ENCODE results near the gene PLEKHG4. TPM values are rescaled to one million over a fixed set of nuclear protein-coding genes. Genes with fewer than 3 reads are reported as not detected.

The PLEKHG4 gene
- polyA plus RNA-seq, 2 of the 4 experiments (the other 2 are of a cell fraction) = 10.0 to 15.9 TPM

DNA sequence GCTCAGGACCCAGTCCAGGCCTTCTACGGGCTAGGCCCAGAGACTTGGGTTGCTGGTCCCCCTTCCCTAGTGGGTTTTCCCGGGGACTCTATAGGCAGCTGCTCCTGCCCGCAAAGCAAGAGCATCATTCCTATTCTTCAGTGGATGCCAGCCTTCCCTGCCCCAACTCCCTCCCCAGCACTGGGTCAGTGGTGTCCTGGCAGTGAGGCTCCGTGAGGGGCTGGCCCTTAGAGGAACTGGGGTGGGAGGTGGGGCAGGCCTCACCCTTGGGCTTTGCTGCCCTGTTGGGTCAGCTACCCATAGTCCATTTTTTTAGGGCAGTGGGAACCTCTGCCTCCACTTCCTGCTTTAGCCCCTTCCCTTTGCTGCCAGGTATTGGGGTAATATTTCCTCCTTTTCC, 7.9 kb upstream of the PLEKHG4 start:
- peaks cover 15% of the 10 kb centered on the region for H3K4me1 ChIP-seq
- H3K4me3 ChIP-seq = no peak overlapping the region
- no peak for FAIRE-seq
- H3K9me3 ChIP-seq = no peaks in the 10 kb centered on the region
- 87% methylated on average over 4 of the region's 4 CpGs for WGBS (ENCODE audit: missing lambda C conversion rate)
- CTCF ChIA-PET = interaction anchor here (0.9 to 4.6 kb wide), 7 partner anchors 7 to 294 kb away, joined by 3 to 25 read pairs (median 8); partner anchors contain the start of gene PLEKHG4
- H3K27ac ChIP-seq = 0 out of 6 replicates have a peak overlapping the region, but pooled peaks of 1 of the 2 experiments have one; percentile 5
- no peak overlapping the region for H3K4me2 ChIP-seq
- TF ChIP-seq MAZ (IDR thresholded peaks at IDR 0.05; ENCODE audit: borderline replicate concordance, low read depth, low read length) (no peak), CBX8 (IDR thresholded peaks at IDR 0.05) (no peak), SMC3 (IDR thresholded peaks at IDR 0.05) (no peak), HDAC2 (IDR thresholded peaks at IDR 0.05) (no peak), JUNB (IDR thresholded peaks at IDR 0.05) (no peak), PHF8 (IDR thresholded peaks at IDR 0.05; ENCODE audit: borderline replicate concordance, low read depth) (no peak), BHLHE40 (IDR thresholded peaks at IDR 0.05; ENCODE audit: low read depth, low read length) (no peak), MYC (IDR thresholded peaks at IDR 0.05; ENCODE audit: borderline replicate concordance, low read length) (no peak), HOXA7 (CRISPR knock-in tag; IDR thresholded peaks at IDR 0.05) (no peak), FOXS1 (CRISPR knock-in tag; IDR thresholded peaks at IDR 0.05) (no peak), RCOR1 (IDR thresholded peaks at IDR 0.05; ENCODE audit: low read depth, low read length) (no peak), CEBPB (IDR thresholded peaks at IDR 0.05) (no peak), POLR2AphosphoS2 (conservative IDR thresholded peaks at IDR 0.05; ENCODE audit: low read length) (no peak), ZFP36 (IDR thresholded peaks at IDR 0.05; ENCODE audit: borderline replicate concordance, partially characterized antibody) (no peak), TP53 (CRISPR knock-in tag; IDR thresholded peaks at IDR 0.05) (no peak), EHF (CRISPR knock-in tag; IDR thresholded peaks at IDR 0.05) (no peak)
- TF ChIP-seq, protein P1, sequence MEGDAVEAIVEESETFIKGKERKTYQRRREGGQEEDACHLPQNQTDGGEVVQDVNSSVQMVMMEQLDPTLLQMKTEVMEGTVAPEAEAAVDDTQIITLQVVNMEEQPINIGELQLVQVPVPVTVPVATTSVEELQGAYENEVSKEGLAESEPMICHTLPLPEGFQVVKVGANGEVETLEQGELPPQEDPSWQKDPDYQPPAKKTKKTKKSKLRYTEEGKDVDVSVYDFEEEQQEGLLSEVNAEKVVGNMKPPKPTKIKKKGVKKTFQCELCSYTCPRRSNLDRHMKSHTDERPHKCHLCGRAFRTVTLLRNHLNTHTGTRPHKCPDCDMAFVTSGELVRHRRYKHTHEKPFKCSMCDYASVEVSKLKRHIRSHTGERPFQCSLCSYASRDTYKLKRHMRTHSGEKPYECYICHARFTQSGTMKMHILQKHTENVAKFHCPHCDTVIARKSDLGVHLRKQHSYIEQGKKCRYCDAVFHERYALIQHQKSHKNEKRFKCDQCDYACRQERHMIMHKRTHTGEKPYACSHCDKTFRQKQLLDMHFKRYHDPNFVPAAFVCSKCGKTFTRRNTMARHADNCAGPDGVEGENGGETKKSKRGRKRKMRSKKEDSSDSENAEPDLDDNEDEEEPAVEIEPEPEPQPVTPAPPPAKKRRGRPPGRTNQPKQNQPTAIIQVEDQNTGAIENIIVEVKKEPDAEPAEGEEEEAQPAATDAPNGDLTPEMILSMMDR (IDR thresholded peaks at IDR 0.05) = no peak
- TF ChIP-seq, protein P2, sequence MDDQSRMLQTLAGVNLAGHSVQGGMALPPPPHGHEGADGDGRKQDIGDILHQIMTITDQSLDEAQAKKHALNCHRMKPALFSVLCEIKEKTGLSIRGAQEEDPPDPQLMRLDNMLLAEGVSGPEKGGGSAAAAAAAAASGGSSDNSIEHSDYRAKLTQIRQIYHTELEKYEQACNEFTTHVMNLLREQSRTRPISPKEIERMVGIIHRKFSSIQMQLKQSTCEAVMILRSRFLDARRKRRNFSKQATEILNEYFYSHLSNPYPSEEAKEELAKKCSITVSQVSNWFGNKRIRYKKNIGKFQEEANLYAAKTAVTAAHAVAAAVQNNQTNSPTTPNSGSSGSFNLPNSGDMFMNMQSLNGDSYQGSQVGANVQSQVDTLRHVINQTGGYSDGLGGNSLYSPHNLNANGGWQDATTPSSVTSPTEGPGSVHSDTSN (IDR thresholded peaks at IDR 0.05) = no peak
- TF ChIP-seq, protein P3, sequence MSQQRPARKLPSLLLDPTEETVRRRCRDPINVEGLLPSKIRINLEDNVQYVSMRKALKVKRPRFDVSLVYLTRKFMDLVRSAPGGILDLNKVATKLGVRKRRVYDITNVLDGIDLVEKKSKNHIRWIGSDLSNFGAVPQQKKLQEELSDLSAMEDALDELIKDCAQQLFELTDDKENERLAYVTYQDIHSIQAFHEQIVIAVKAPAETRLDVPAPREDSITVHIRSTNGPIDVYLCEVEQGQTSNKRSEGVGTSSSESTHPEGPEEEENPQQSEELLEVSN (IDR thresholded peaks at IDR 0.05; ENCODE audit: borderline replicate concordance, low read depth) = no peak
- peak; percentile 21 to 26; a peak in 4 of 6 replicates for ATAC-seq
- DNase-seq (ENCODE audit: low read depth in 1 of 2, low spot score in 1 of 2) = no peak
- POLR2A ChIA-PET = interaction anchor here (0.9 kb wide), 1 partner anchor 24 kb away, joined by 3 read pairs; the partner anchor contains the start of gene FHOD1

DNA sequence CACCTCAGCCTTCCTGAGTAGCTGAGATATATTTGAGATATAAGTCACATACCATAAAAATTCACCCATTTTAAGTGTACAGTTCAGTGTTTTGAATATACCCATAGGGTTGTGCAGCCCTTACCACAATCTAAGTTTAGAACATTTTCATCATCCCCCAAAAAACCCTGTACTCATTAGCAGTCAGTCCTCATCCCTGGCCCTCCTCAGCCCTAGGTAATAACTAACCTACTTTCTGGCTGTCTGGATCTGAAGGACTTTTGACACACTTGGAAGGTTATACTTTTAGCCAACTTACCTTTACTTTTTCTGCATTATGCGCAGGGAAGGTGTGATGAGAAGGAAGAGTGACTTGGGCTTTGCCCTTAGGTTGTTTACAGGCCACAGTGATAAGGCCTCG, 4.0 kb upstream of the PLEKHG4 start:
- CTCF ChIA-PET = interaction anchor here (3.4 kb wide), 1 partner anchor 27 kb away, joined by 20 read pairs; the partner anchor contains the start of genes FHOD1 and SLC9A5
- 83% methylated on average over 2 of the region's 2 CpGs for WGBS (ENCODE audit: missing lambda C conversion rate)
- H3K27ac ChIP-seq = no peak overlapping the region
- POLR2A ChIA-PET = no interaction called here
- H3K4me3 ChIP-seq = no peak overlapping the region
- DNase-seq (ENCODE audit: low read depth in 1 of 2, low spot score in 1 of 2) = no peak
- no peaks in the 10 kb centered on the region for H3K9me3 ChIP-seq
- no peak for TF ChIP-seq EHF (CRISPR knock-in tag; IDR thresholded peaks at IDR 0.05)
- no peak for TF ChIP-seq FOSL2 (IDR thresholded peaks at IDR 0.05)
- no peak for TF ChIP-seq FOSL2 (CRISPR knock-in tag; IDR thresholded peaks at IDR 0.05)
- TF ChIP-seq JUN (IDR thresholded peaks at IDR 0.05) = no peak
- TF ChIP-seq, protein P4, sequence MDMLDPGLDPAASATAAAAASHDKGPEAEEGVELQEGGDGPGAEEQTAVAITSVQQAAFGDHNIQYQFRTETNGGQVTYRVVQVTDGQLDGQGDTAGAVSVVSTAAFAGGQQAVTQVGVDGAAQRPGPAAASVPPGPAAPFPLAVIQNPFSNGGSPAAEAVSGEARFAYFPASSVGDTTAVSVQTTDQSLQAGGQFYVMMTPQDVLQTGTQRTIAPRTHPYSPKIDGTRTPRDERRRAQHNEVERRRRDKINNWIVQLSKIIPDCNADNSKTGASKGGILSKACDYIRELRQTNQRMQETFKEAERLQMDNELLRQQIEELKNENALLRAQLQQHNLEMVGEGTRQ (IDR thresholded peaks at IDR 0.05) = no peak
- TF ChIP-seq ZFP36 (IDR thresholded peaks at IDR 0.05; ENCODE audit: borderline replicate concordance, partially characterized antibody) = no peak
- TF ChIP-seq, protein P2 (IDR thresholded peaks at IDR 0.05) = no peak
- TF ChIP-seq, protein P5, sequence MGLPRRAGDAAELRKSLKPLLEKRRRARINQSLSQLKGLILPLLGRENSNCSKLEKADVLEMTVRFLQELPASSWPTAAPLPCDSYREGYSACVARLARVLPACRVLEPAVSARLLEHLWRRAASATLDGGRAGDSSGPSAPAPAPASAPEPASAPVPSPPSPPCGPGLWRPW (IDR thresholded peaks at IDR 0.05) = no peak
- no peak for TF ChIP-seq NPAS2 (CRISPR knock-in tag; IDR thresholded peaks at IDR 0.05; ENCODE audit: borderline replicate concordance)
- TF ChIP-seq TFCP2L1 (CRISPR knock-in tag; IDR thresholded peaks at IDR 0.05) = no peak
- TF ChIP-seq, protein P6, sequence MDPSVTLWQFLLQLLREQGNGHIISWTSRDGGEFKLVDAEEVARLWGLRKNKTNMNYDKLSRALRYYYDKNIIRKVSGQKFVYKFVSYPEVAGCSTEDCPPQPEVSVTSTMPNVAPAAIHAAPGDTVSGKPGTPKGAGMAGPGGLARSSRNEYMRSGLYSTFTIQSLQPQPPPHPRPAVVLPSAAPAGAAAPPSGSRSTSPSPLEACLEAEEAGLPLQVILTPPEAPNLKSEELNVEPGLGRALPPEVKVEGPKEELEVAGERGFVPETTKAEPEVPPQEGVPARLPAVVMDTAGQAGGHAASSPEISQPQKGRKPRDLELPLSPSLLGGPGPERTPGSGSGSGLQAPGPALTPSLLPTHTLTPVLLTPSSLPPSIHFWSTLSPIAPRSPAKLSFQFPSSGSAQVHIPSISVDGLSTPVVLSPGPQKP (IDR thresholded peaks at IDR 0.05; ENCODE audit: low read depth, low read length) = no peak
- TF ChIP-seq POLR2A (IDR thresholded peaks at IDR 0.05; ENCODE audit: low read length) = no peak
- TF ChIP-seq MAFK (IDR thresholded peaks at IDR 0.05; ENCODE audit: partially characterized antibody) = no peak
- no peak for TF ChIP-seq CEBPB (IDR thresholded peaks at IDR 0.05)
- no peak for TF ChIP-seq ZSCAN20 (CRISPR knock-in tag; IDR thresholded peaks at IDR 0.05)
- no peak for ATAC-seq
- FAIRE-seq = no peak
- H3K4me1 ChIP-seq = peaks cover 31% of the 10 kb centered on the region
- no peak overlapping the region for H3K4me2 ChIP-seq

Measured in A549 (cell line).